IMR-90 (cell line): Measurements from ENCODE around the gene KRTAP5-5. TPM values are rescaled to one million over a fixed set of nuclear protein-coding genes. Genes with fewer than 3 reads are reported as not detected.

Experiments used
- ATAC-seq: fragments of 200-7000 bp; cut with Tn5 transposase; 2 replicates; pipeline ENCODE4 v1.9.1; 2020; ENCODE audit warnings: low read depth, mild to moderate bottlenecking, moderate library complexity
- BruUV-seq: library from RNA; stranded (reverse); fragments of 400-500 nt; replicated peaks from 2 replicates; lab custom pipeline; 2021; lab: Mats Ljungman, UMichigan
- CTCF ChIA-PET: fragments of 300-600 bp; formaldehyde crosslinking; extraction: SDS; loops from one replicate; lab custom pipeline; 2021; ENCODE audit warnings: antibody characterized with exemption; lab: Yijun Ruan, JAX
- POLR2A ChIA-PET: fragments of 300-600 bp; sonication (Branson Sonifier 250); formaldehyde crosslinking; loops from one replicate; lab custom pipeline; 2022; ENCODE audit warnings: antibody characterized with exemption; ENCODE audit not compliant: unreplicated experiment; lab: Charles Lee
- DNase-seq: peaks from one replicate; pipeline ENCODE4 v3.0.0; 2013
- H2AFZ ChIP-seq: replicated peaks from 2 replicates; pipeline ENCODE3; 2013; ENCODE audit warnings: low read length, mild to moderate bottlenecking; ENCODE audit not compliant: poor library complexity
- H2AK5ac ChIP-seq: 2 replicates; pipeline ENCODE4 v1.6.1; 2013; ENCODE audit warnings: low read depth, low read length, inconsistent platforms
- H2AK9ac ChIP-seq: replicated peaks from 2 replicates; pipeline ENCODE3; 2013; ENCODE audit warnings: mild to moderate bottlenecking, low read depth, low read length, moderate library complexity; ENCODE audit not compliant: poor library complexity
- H2BK120ac ChIP-seq: 2 replicates; pipeline ENCODE4 v1.6.1; 2013; ENCODE audit warnings: low read depth, low read length, inconsistent platforms
- H2BK15ac ChIP-seq: 3 replicates; pipeline ENCODE4 v1.6.1; 2013; ENCODE audit warnings: low read depth, low read length, inconsistent platforms
- H2BK20ac ChIP-seq: 2 replicates; pipeline ENCODE4 v1.6.1; 2013; ENCODE audit warnings: low read depth, mild to moderate bottlenecking, inconsistent platforms, low read length, moderate library complexity
- H2BK5ac ChIP-seq: 2 replicates; pipeline ENCODE4 v1.6.1; 2013; ENCODE audit warnings: mild to moderate bottlenecking, low read depth, low read length, inconsistent platforms; ENCODE audit not compliant: poor library complexity, severe bottlenecking
- H3K14ac ChIP-seq: replicated peaks from 2 replicates; pipeline ENCODE4 v1.6.1; 2013; ENCODE audit warnings: low read depth, low read length, inconsistent platforms
- H3K18ac ChIP-seq: 2 replicates; pipeline ENCODE4 v1.6.1; 2013; ENCODE audit warnings: low read depth, low read length, control low read depth
- H3K23ac ChIP-seq: 2 replicates; pipeline ENCODE4 v1.6.1; 2013; ENCODE audit warnings: low read depth, low read length, inconsistent platforms
- H3K27ac ChIP-seq: 2 replicates; pipeline ENCODE4 v1.5.1; 2013; ENCODE audit warnings: mild to moderate bottlenecking, control low read depth, low read length; ENCODE audit not compliant: insufficient read depth
- H3K27me3 ChIP-seq: 2 replicates; pipeline ENCODE4 v1.6.1; 2013; ENCODE audit warnings: low read length; ENCODE audit not compliant: control insufficient read depth, insufficient read depth
- H3K36me3 ChIP-seq: 2 replicates; pipeline ENCODE4 v1.6.1; 2013; ENCODE audit warnings: low read length, mixed read lengths; ENCODE audit not compliant: control insufficient read depth, insufficient read depth
- H3K4ac ChIP-seq: 2 replicates; pipeline ENCODE4 v1.6.1; 2013; ENCODE audit warnings: low read depth, low read length, inconsistent platforms
- H3K4me1 ChIP-seq: 2 replicates; pipeline ENCODE4 v1.6.1; 2013; ENCODE audit warnings: low read length, mixed read lengths; ENCODE audit not compliant: control insufficient read depth, insufficient read depth
- H3K4me2 ChIP-seq: 2 replicates; pipeline ENCODE4 v1.6.1; 2013; ENCODE audit warnings: low read depth, mild to moderate bottlenecking, control low read depth, low read length, moderate library complexity
- H3K4me3 ChIP-seq: 2 replicates; pipeline ENCODE4 v1.5.1; 2013; ENCODE audit warnings: low read depth, mild to moderate bottlenecking, control low read depth, low read length, moderate library complexity; ENCODE audit not compliant: insufficient read depth
- H3K56ac ChIP-seq: 2 replicates; pipeline ENCODE4 v1.6.1; 2013; ENCODE audit warnings: low read length, inconsistent platforms; ENCODE audit not compliant: insufficient read depth; ENCODE audit errors: extremely low read depth
- H3K79me1 ChIP-seq, 2 experiments: 2 replicates each; pipeline ENCODE4 v1.6.1; 2013; ENCODE audit warnings: low read length in 2 of 2, inconsistent platforms in 1 of 2, low read depth in 1 of 2
- H3K9ac ChIP-seq: 2 replicates; pipeline ENCODE4 v1.6.1; 2013; ENCODE audit warnings: low read depth, low read length, control low read depth
- H3K9me1 ChIP-seq: 2 replicates; pipeline ENCODE4 v1.6.1; 2013; ENCODE audit warnings: low read length, inconsistent platforms; ENCODE audit not compliant: insufficient read depth
- H3K9me3 ChIP-seq: 2 replicates; pipeline ENCODE4 v1.6.1; 2013; ENCODE audit warnings: low read length; ENCODE audit not compliant: control insufficient read depth, insufficient read depth
- H4K20me1 ChIP-seq: 2 replicates; pipeline ENCODE4 v1.6.1; 2013; ENCODE audit warnings: low read length, inconsistent platforms; ENCODE audit not compliant: insufficient read depth
- H4K5ac ChIP-seq: 2 replicates; pipeline ENCODE4 v1.6.1; 2013; ENCODE audit warnings: mild to moderate bottlenecking, low read depth, low read length, control low read depth
- H4K8ac ChIP-seq, 2 experiments: 2 replicates each; pipeline ENCODE4 v1.6.1; 2013; ENCODE audit warnings: low read depth in 2 of 2, low read length in 2 of 2, control low read depth in 1 of 2, inconsistent platforms in 1 of 2
- H4K91ac ChIP-seq: 2 replicates; pipeline ENCODE4 v1.6.1; 2013; ENCODE audit warnings: low read depth, low read length, inconsistent platforms; ENCODE audit not compliant: insufficient read depth
- BHLHE40 ChIP-seq: fragments of 150-350 bp; IDR thresholded peaks from 2 replicates; pipeline ENCODE4 v1.6.1; 2016; ENCODE audit warnings: mild to moderate bottlenecking, low read depth, low read length
- CEBPB ChIP-seq: IDR thresholded peaks from 2 replicates; pipeline ENCODE4 v1.6.1; 2012; ENCODE audit warnings: low read depth, low read length, improper control_type of control experiment
- CHD1 ChIP-seq: IDR thresholded peaks from 2 replicates; pipeline ENCODE4 v1.6.1; 2012; ENCODE audit warnings: low read depth, low read length, improper control_type of control experiment
- FOS ChIP-seq: fragments of 150-350 bp; IDR thresholded peaks from 2 replicates; pipeline ENCODE4 v1.6.1; 2016; ENCODE audit warnings: low read depth, low read length
- MAFK ChIP-seq: IDR thresholded peaks from 2 replicates; pipeline ENCODE4 v1.6.1; 2012; ENCODE audit warnings: low read depth, low read length, improper control_type of control experiment
- MAZ ChIP-seq: IDR thresholded peaks from 2 replicates; pipeline ENCODE4 v1.6.1; 2012; ENCODE audit warnings: low read depth, mild to moderate bottlenecking, low read length, improper control_type of control experiment, moderate library complexity, borderline replicate concordance
- MXI1 ChIP-seq: IDR thresholded peaks from 2 replicates; pipeline ENCODE4 v1.6.1; 2012; ENCODE audit warnings: low read depth, mild to moderate bottlenecking, low read length, moderate library complexity, borderline replicate concordance
- NFE2L2 ChIP-seq: fragments of 150-350 bp; IDR thresholded peaks from 2 replicates; pipeline ENCODE4 v1.6.1; 2016; ENCODE audit warnings: low read depth, mild to moderate bottlenecking, low read length
- POLR2A ChIP-seq: IDR thresholded peaks from 2 replicates; pipeline ENCODE4 v1.6.1; 2012; ENCODE audit warnings: mild to moderate bottlenecking, low read depth, low read length
- RAD21 ChIP-seq: IDR thresholded peaks from 2 replicates; pipeline ENCODE4 v1.6.1; 2012; ENCODE audit warnings: low read length, improper control_type of control experiment
- RCOR1 ChIP-seq: IDR thresholded peaks from 2 replicates; pipeline ENCODE4 v1.6.1; 2012; ENCODE audit warnings: mild to moderate bottlenecking, low read length, improper control_type of control experiment; ENCODE audit not compliant: insufficient replicate concordance
- RFX5 ChIP-seq: IDR thresholded peaks from 2 replicates; pipeline ENCODE4 v1.8.0; 2012; ENCODE audit warnings: low read depth, mild to moderate bottlenecking, low read length, moderate library complexity
- SMC3 ChIP-seq: fragments of 150-350 bp; IDR thresholded peaks from 2 replicates; pipeline ENCODE4 v1.6.1; 2016; ENCODE audit warnings: low read depth, mild to moderate bottlenecking, antibody characterized with exemption, low read length, moderate library complexity
- WGBS, 2 experiments: methylation state at CpG; one replicate each; pipeline versions ENCODE4 v1.1.5 to v1.1.7; 2013; ENCODE audit warnings: missing lambda C conversion rate in 2 of 2; ENCODE audit not compliant: insufficient read length in 1 of 2; ENCODE audit errors: extremely low coverage in 2 of 2; 5-methylcytosine and 5-hydroxymethylcytosine counted together
- dilution Hi-C: fragments of 300-500 bp; cut with HindIII; formaldehyde crosslinking; loops from one replicate; pipeline ENCODE4 v1.14.3; 2018; ENCODE audit warnings: low sequenced_read_pairs; ENCODE audit not compliant: unreplicated experiment
- in situ Hi-C: fragments of 300-500 bp; cut with MboI; formaldehyde crosslinking; loops from 3 replicates; pipeline ENCODE4 v1.14.3; 2019; ENCODE audit warnings: low sequenced_read_pairs, inconsistent platforms, mixed read lengths
- intact Hi-C: fragments of 100-400 bp; cut with micrococcal nuclease; formaldehyde crosslinking; loops from 2 replicates; pipeline ENCODE4 v1.10.0; 2022
- polyA plus RNA-seq, 3 experiments: library from polyadenylated mRNA; depleted of rRNA; stranded (reverse); fragments of >200 nt; gene quantifications; 2 replicates each; pipeline ENCODE4 v1.2.3, GENCODE V29; 2012; ENCODE audit warnings: low replicate concordance in 1 of 3
- total RNA-seq: library from RNA; depleted of rRNA; stranded (reverse); fragments of >200 nt; gene quantifications from 2 replicates; pipeline ENCODE4 v1.2.3, GENCODE V29; 2012
- TF ChIP-seq, protein P1 (sequence below): fragments of 150-350 bp; IDR thresholded peaks from 2 replicates; pipeline ENCODE4 v1.6.1; 2017; ENCODE audit warnings: mild to moderate bottlenecking, antibody characterized with exemption, low read length, low read depth
- TF ChIP-seq, protein P2 (sequence below): conservative IDR thresholded peaks from 2 replicates; pipeline ENCODE4 v1.5.1; 2012; ENCODE audit warnings: mild to moderate bottlenecking, low read depth, low read length, improper control_type of control experiment
- TF ChIP-seq, protein P3 (sequence below): fragments of 150-350 bp; IDR thresholded peaks from 2 replicates; pipeline ENCODE4 v1.6.1; 2016; ENCODE audit warnings: low read depth, mild to moderate bottlenecking, low read length, moderate library complexity, borderline replicate concordance

The KRTAP5-5 gene
- total and polyA plus RNA-seq, 2 of the 4 experiments (the other 2 are of a cell fraction): not detected

DNA sequence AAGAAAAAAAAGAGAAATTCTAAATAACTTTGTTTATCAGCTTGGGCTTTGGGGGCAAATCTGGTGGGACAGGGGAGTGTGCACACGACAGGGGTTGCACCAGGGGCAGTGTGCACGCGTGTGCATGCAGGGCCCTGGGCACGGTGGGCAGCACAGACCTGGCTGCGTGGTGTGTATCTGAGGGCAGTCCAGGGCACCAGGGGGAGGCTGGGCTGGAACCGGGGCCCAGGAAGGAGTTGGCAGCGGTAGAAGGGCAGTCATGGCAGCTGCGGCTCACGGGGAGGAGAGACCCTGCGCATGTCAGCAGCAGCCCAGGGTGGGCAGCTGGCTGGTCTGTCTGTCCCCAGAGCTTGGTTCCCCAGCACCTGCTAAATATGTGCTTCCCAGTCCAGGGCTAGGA lies 4.3 kb downstream of the KRTAP5-5 start:
- Histone ChIP-seq H2BK15ac (no peak overlapping the region), H3K4ac (no peak overlapping the region), H3K4me2 (no peak overlapping the region), H3K18ac (no peak overlapping the region), H2AFZ (no peak overlapping the region), H3K14ac (no peak overlapping the region), H2BK20ac (no peak overlapping the region), H3K4me3 (no peak overlapping the region), H3K27me3 (peaks cover 59% of the 10 kb centered on the region), H3K9me3 (no peaks in the 10 kb centered on the region), H4K8ac (no peak overlapping the region), H2BK5ac (no peak overlapping the region), H2AK9ac (no peak overlapping the region), H3K23ac (no peak overlapping the region), H3K9ac (no peak overlapping the region), H4K91ac (no peak overlapping the region), H3K36me3 (no peaks in the 10 kb centered on the region), H3K9me1 (no peaks in the 10 kb centered on the region), H3K27ac (no peak overlapping the region), H3K56ac (no peak overlapping the region), H2BK120ac (no peak overlapping the region), H2AK5ac (no peak overlapping the region), H3K4me1 (no peaks in the 10 kb centered on the region), H3K79me1 (no peaks in the 10 kb centered on the region), H4K20me1 (no peaks in the 10 kb centered on the region; the same call in 1 of the 2 replicates), H4K5ac (no peak overlapping the region)
- in situ Hi-C loops: no loop called here
- ATAC-seq: no peak
- no peak for DNase-seq
- TF ChIP-seq SMC3 (no peak), NFE2L2 (no peak), RCOR1 (no peak), RAD21 (no peak), POLR2A (no peak), BHLHE40 (no peak), CHD1 (no peak), MXI1 (no peak), RFX5 (no peak), FOS (no peak), MAZ (no peak), CEBPB (no peak), MAFK (no peak)
- TF ChIP-seq, protein P1, sequence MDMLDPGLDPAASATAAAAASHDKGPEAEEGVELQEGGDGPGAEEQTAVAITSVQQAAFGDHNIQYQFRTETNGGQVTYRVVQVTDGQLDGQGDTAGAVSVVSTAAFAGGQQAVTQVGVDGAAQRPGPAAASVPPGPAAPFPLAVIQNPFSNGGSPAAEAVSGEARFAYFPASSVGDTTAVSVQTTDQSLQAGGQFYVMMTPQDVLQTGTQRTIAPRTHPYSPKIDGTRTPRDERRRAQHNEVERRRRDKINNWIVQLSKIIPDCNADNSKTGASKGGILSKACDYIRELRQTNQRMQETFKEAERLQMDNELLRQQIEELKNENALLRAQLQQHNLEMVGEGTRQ: no peak
- TF ChIP-seq, protein P2, sequence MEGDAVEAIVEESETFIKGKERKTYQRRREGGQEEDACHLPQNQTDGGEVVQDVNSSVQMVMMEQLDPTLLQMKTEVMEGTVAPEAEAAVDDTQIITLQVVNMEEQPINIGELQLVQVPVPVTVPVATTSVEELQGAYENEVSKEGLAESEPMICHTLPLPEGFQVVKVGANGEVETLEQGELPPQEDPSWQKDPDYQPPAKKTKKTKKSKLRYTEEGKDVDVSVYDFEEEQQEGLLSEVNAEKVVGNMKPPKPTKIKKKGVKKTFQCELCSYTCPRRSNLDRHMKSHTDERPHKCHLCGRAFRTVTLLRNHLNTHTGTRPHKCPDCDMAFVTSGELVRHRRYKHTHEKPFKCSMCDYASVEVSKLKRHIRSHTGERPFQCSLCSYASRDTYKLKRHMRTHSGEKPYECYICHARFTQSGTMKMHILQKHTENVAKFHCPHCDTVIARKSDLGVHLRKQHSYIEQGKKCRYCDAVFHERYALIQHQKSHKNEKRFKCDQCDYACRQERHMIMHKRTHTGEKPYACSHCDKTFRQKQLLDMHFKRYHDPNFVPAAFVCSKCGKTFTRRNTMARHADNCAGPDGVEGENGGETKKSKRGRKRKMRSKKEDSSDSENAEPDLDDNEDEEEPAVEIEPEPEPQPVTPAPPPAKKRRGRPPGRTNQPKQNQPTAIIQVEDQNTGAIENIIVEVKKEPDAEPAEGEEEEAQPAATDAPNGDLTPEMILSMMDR: no peak
- TF ChIP-seq, protein P3, sequence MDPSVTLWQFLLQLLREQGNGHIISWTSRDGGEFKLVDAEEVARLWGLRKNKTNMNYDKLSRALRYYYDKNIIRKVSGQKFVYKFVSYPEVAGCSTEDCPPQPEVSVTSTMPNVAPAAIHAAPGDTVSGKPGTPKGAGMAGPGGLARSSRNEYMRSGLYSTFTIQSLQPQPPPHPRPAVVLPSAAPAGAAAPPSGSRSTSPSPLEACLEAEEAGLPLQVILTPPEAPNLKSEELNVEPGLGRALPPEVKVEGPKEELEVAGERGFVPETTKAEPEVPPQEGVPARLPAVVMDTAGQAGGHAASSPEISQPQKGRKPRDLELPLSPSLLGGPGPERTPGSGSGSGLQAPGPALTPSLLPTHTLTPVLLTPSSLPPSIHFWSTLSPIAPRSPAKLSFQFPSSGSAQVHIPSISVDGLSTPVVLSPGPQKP: no peak
- dilution Hi-C loops: no loop called here
- 100% methylated on average over 2 of the region's 10 CpGs; no CpG with 5 or more reads in 1 of the 2 experiments for WGBS, 2 experiments
- CTCF ChIA-PET: no interaction called here
- BruUV-seq: no TSS peak
- POLR2A ChIA-PET: no interaction called here
- intact Hi-C loops: no loop called here
